Muscle of leg (tissue), 11 donors: ENCODE data around the gene DOCK3. TPM values are rescaled to one million over a fixed set of nuclear protein-coding genes. Genes with fewer than 3 reads are reported as not detected.

ENCODE experiments used
- DNase-seq: peaks from one replicate; pipeline ENCODE4 v3.0.0; 2013
- H3K27ac ChIP-seq: one replicate; pipeline ENCODE4 v1.5.1; 2013; ENCODE audit warnings: mild to moderate bottlenecking, low read length, control low read depth
- H3K27me3 ChIP-seq: one replicate; pipeline ENCODE4 v1.6.1; 2013; ENCODE audit warnings: low read length; ENCODE audit not compliant: control insufficient read depth, insufficient read depth
- H3K36me3 ChIP-seq: one replicate; pipeline ENCODE4 v1.6.1; 2013; ENCODE audit warnings: low read length; ENCODE audit not compliant: control insufficient read depth, insufficient read depth
- H3K4me1 ChIP-seq: one replicate; pipeline ENCODE4 v1.6.1; 2013; ENCODE audit warnings: low read length; ENCODE audit not compliant: control insufficient read depth, insufficient read depth
- H3K4me3 ChIP-seq: one replicate; pipeline ENCODE4 v1.5.1; 2013; ENCODE audit warnings: low read length, control low read depth
- H3K9me3 ChIP-seq: replicated peaks from 2 replicates; pipeline ENCODE4 v1.6.1; 2013; ENCODE audit warnings: low read depth, low read length; ENCODE audit not compliant: control insufficient read depth
- whole genome bisulfite sequencing: methylation state at CpG from one replicate; pipeline ENCODE4 v1.1.5; 2013; ENCODE audit warnings: missing lambda C conversion rate; ENCODE audit not compliant: insufficient coverage; 5-methylcytosine and 5-hydroxymethylcytosine counted together
- polyA plus RNA-seq, 8 donors: library from polyadenylated mRNA; unstranded; fragments of 120-200 nt; gene quantifications; one replicate each; pipeline versions ENCODE4 v1.2.1 to v1.2.3, GENCODE V29; 2013; ENCODE audit warnings: inconsistent platforms in 1 of 8, low replicate concordance in 1 of 8; ENCODE audit not compliant: insufficient read length in 8 of 8, insufficient read depth in 1 of 8
- total RNA-seq: library from RNA; stranded (reverse); fragments of 120-200 nt; gene quantifications from one replicate; pipeline ENCODE4 v1.2.4, GENCODE V29; 2013

DOCK3 gene
- total and polyA plus RNA-seq, 9 donors, result 0.08 to 0.48 (median 0.17) TPM

DNA sequence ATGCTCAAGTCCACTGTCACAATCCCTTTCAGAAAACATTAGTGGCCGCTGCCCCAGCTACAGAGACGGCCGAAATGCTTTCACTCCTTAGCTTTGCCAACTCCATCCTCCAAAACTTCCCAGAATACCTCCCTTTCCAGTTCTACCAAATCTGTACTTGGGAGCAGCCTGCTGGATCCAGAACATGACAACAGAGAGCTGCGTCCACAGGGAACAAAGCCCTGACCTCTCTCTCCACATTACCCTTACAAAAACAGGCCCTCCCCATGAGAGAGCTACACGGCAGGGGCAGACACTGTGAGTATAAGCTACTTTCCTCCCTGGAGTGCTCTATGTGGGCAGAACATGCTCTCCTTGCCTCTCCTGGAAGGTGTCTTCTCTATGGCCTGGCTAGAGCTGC, 722.7 kb downstream of the DOCK3 start:
- peaks cover 73% of the 10 kb centered on the region for H3K36me3 ChIP-seq
- no peak overlapping the region for H3K4me3 ChIP-seq
- 47% methylated on average over 3 of the region's 5 CpGs for WGBS
- H3K27me3 ChIP-seq, result no peaks in the 10 kb centered on the region
- DNase-seq, result no peak
- H3K4me1 ChIP-seq, result peaks cover 18% of the 10 kb centered on the region
- H3K9me3 ChIP-seq, result peaks cover 6% of the 10 kb centered on the region
- H3K27ac ChIP-seq, result no peak overlapping the region

- no peaks in the 10 kb centered on the region for H3K9me3 ChIP-seq
- no peak overlapping the region for H3K27ac ChIP-seq
- no peak overlapping the region for H3K4me3 ChIP-seq
- DNase-seq, result no peak
- H3K4me1 ChIP-seq, result peaks cover 7% of the 10 kb centered on the region
- peaks cover 69% of the 10 kb centered on the region for H3K36me3 ChIP-seq
- no peaks in the 10 kb centered on the region for H3K27me3 ChIP-seq
- 68% methylated on average over 6 of the region's 8 CpGs for WGBS
These were observed 724.0 kb downstream of the DOCK3 start for GRCh38 chr3:51398595-51399310.

- peaks cover 4% of the 10 kb centered on the region for H3K4me1 ChIP-seq
- no peak overlapping the region for H3K27ac ChIP-seq
- no peak overlapping the region for H3K4me3 ChIP-seq
- peaks cover 64% of the 10 kb centered on the region for H3K36me3 ChIP-seq
- no peak for DNase-seq
- WGBS, result 91% methylated on average over 4 of the region's 4 CpGs
- H3K9me3 ChIP-seq, result no peaks in the 10 kb centered on the region
- H3K27me3 ChIP-seq, result no peaks in the 10 kb centered on the region
These were observed 725.4 kb downstream of the DOCK3 start for GRCh38 chr3:51400166-51400565.

GRCh38 chr3:51401735-51402134, 727.0 kb downstream of the DOCK3 start:
- H3K27me3 ChIP-seq, result no peaks in the 10 kb centered on the region
- no peak overlapping the region for H3K4me3 ChIP-seq
- 100% methylated on average over 2 of the region's 4 CpGs for WGBS
- DNase-seq, result peak; percentile 66
- H3K27ac ChIP-seq, result no peak overlapping the region
- H3K9me3 ChIP-seq, result no peaks in the 10 kb centered on the region
- H3K4me1 ChIP-seq, result no peaks in the 10 kb centered on the region
- peaks cover 52% of the 10 kb centered on the region for H3K36me3 ChIP-seq

DNA sequence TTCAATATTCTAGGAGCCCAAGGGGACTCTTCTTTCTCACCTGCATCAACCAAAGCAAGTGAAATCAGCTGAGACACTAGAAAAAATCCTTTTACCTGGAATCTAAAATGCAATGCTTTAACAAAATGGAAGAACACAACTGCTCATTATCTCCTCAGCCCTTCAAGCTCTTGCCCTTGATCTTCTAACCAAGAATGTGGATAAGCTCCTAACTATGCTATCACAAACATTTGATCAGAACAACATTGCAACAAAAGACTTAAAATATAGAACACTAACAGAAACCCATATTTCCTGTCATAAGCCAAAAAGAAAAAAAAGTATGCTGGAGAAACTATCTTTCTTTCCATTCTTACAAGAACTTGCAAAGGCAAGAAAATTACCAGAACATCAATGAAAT, 728.9 kb downstream of the DOCK3 start:
- H3K4me3 ChIP-seq, result no peak overlapping the region
- H3K27ac ChIP-seq, result no peak overlapping the region
- no peaks in the 10 kb centered on the region for H3K4me1 ChIP-seq
- peaks cover 42% of the 10 kb centered on the region for H3K36me3 ChIP-seq
- H3K27me3 ChIP-seq, result no peaks in the 10 kb centered on the region
- H3K9me3 ChIP-seq, result no peaks in the 10 kb centered on the region
- no peak for DNase-seq

DNA sequence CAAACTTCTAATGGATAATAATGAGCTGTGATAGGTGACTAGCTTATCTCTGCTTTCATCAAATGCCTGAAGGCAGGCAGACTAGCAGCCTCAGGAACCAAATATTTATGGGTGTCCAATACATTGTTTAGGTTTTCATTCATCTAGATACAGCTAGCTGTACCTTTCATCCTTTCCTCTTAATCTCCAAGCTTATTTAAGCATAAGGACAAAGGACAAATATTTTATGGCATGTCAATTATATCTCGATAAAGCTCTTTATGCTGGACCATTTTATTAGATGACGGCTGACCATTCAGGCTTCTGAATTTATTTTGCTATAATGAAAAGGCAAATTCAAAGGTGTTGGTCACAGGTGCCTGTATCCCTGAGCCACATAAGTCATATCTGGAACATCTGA, 733.3 kb downstream of the DOCK3 start:
- 100% methylated on average over 2 of the region's 2 CpGs for WGBS
- no peak for DNase-seq
- no peaks in the 10 kb centered on the region for H3K9me3 ChIP-seq
- no peaks in the 10 kb centered on the region for H3K4me1 ChIP-seq
- no peak overlapping the region for H3K27ac ChIP-seq
- H3K27me3 ChIP-seq, result no peaks in the 10 kb centered on the region
- H3K36me3 ChIP-seq, result peaks cover 38% of the 10 kb centered on the region
- no peak overlapping the region for H3K4me3 ChIP-seq

DNA sequence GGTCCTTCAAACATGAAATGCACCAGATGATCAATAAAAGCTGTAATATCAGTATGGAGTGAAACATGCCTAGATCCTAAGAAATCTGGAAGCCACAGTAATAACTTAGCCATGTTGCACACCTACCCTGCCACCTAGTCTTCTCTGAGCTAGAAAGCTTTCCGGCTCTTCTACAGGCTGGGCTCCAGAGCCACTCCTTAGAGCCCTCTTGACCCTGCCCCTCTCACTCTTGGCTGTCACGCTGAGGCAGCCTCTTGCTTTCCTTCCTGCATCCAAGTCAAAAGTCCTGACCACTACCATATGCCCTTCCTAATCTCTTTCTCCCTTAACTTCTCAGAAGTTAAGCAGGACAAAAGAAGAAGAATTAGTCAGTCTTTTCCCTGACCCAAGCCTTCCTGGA, 734.1 kb downstream of the DOCK3 start:
- H3K36me3 ChIP-seq, result peaks cover 34% of the 10 kb centered on the region
- no peaks in the 10 kb centered on the region for H3K4me1 ChIP-seq
- no peaks in the 10 kb centered on the region for H3K27me3 ChIP-seq
- H3K27ac ChIP-seq, result no peak overlapping the region
- DNase-seq, result no peak
- no peaks in the 10 kb centered on the region for H3K9me3 ChIP-seq
- H3K4me3 ChIP-seq, result no peak overlapping the region
- WGBS, result 67% methylated on average over 2 of the region's 2 CpGs

DNA sequence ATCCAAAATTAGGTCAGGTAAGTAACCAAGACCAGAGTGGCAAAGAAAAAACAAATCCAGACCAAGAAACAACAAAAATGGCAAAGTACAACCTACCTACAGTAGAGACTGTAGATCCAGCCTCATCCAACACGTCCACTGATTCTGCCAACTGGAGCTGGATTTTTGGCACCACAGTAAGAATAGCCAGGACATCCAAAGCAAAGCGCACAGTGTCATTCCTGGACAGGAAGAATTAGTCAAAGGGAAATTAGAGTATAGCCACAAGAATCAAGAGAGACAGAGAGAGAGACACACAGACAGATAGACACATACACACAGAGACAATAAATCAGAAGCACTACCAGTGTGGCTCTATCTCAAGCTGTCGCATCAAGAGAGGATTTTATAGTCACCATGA, 747.5 kb downstream of the DOCK3 start:
- DNase-seq, result no peak
- Histone ChIP-seq H3K4me3 (no peak overlapping the region), H3K27ac (no peak overlapping the region), H3K27me3 (no peaks in the 10 kb centered on the region), H3K36me3 (peaks cover 41% of the 10 kb centered on the region), H3K9me3 (no peaks in the 10 kb centered on the region), H3K4me1 (no peaks in the 10 kb centered on the region)
- WGBS, result 100% methylated on average over 1 of the region's 3 CpGs

GRCh38 chr3:51426921-51427320, 752.2 kb downstream of the DOCK3 start:
- H3K36me3 ChIP-seq, result peaks cover 24% of the 10 kb centered on the region
- no peak overlapping the region for H3K4me3 ChIP-seq
- no peaks in the 10 kb centered on the region for H3K4me1 ChIP-seq
- no peak overlapping the region for H3K27ac ChIP-seq
- DNase-seq, result no peak
- no peaks in the 10 kb centered on the region for H3K9me3 ChIP-seq
- WGBS, result no CpG with 5 or more reads among the region's 4 CpGs
- H3K27me3 ChIP-seq, result no peaks in the 10 kb centered on the region

DNA sequence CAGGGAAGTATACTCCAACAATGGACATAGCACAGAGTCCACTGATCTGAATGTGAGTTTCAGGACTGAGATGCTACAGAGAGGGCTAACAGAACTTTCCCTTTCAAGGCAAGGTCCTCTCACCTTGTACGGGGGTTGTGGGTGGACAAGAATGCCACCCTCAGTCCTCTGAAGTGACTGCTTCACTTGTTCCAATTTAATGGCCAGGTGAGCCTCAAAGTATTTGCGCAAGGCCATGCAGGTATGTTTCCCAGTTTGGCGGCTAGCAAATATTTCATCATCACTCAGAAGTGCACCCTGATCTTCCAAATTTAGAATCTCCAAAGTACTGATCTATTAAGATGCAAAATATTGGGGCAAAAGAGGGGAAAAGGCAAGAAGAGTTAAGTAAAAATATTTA, 754.4 kb downstream of the DOCK3 start:
- H3K27ac ChIP-seq, result no peak overlapping the region
- H3K4me3 ChIP-seq, result no peak overlapping the region
- H3K9me3 ChIP-seq, result no peaks in the 10 kb centered on the region
- H3K27me3 ChIP-seq, result no peaks in the 10 kb centered on the region
- H3K4me1 ChIP-seq, result no peaks in the 10 kb centered on the region
- WGBS, result 100% methylated on average over 1 of the region's 3 CpGs
- H3K36me3 ChIP-seq, result peaks cover 16% of the 10 kb centered on the region
- no peak for DNase-seq
